GM21717 (cell line): ENCODE results near the gene KLK6.
"Not testable (repeated sequence)": the region's sequence is repeated elsewhere in the genome, so short reads cannot be mapped to it uniquely, and the experiment has no call there.

Source experiments
- ATAC-seq: cut with Tn5 transposase; IDR thresholded peaks from one replicate; pipeline ENCODE4 v1.9.1; 2021; ENCODE audit warnings: mild to moderate bottlenecking, moderate library complexity; ENCODE audit not compliant: unreplicated experiment

The KLK6 gene

DNA sequence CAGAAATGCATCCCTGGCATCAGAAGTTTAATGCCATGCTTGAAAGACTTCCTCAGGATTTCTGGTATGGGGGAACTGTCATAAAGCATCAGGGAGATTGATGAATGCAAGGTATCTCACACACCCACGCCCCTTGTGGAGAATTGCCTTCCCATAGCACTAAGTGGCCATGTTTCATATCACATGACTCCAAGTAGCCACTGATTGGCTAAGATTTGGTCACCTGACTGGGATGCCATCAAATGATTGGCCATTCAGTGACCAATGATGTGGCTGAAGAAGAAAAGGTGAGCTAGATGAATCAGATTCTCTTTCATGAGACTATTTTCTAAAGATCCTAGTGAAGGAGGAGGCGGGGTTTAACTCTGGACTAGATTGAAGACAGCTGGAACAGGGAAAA lies 24.7 kb upstream of the KLK6 start:
- ATAC-seq: no peak

DNA sequence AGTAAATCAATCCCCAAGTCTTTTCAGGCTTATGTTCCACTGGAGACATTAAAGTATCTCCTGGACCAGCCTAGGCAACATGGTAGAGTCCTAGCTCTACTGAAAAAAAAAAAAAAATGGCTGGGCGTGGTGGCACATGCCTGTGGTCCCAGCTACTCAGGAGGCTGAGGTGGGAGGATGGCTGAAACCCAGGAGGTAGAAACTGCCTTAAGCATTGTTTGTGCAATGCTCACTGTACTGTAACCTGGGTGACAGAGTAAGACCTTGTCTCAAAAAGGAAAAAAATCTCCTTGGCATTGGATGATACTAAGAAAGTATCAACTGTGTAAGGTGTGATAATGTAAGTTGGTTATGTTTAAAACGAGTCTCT lies 23.3 kb upstream of the KLK6 start:
- no peak for ATAC-seq

GRCh38 chr19:50984416-50984815 lies 15.0 kb upstream of the KLK6 start:
- ATAC-seq: not testable (repeated sequence)

DNA sequence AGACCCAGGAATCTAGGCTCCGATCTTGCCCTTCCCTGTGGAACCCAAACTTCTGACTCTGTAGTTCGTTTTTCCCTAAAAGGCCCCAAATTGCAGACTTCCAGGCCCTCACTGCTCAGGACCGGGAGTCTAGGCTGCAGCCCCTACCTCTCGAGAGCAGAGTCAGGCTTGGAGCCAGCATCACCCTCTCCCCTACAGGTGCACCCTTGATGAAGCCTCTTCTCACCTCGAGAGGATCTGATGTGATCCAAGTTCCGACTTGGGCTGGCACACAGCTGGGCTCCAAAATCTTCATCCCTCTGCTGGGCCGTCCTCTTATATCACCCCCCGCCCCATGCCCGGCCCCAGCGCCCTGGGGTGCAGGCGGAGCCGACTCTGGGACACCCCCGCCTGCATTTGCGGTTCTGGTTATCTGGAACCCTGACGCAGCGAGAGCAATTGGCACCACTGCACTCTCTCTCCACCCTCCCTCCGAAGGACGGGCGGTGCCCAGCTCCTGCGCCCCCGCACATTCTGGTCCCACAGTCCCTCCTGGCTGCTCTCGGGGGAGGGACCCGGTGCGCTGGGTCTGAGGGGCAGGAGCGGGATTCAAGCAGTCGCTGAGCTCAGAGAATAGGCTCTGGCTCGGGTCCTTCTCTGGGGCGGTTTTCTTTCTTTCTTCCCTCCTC lies 14.4 kb upstream of the KLK6 start, which contains the start of gene KLK7:
Gene KLK7, minus strand, starts transcription at position 293 of the 668 bp plus-strand sequence. CDS start 1,518 bp downstream, outside the sequence.
- no peak for ATAC-seq

- ATAC-seq: no peak
These were observed 12.8 kb upstream of the KLK6 start for GRCh38 chr19:50982186-50982585.

- no peak for ATAC-seq
These were observed 12.3 kb upstream of the KLK6 start for GRCh38 chr19:50981587-50982146.

DNA sequence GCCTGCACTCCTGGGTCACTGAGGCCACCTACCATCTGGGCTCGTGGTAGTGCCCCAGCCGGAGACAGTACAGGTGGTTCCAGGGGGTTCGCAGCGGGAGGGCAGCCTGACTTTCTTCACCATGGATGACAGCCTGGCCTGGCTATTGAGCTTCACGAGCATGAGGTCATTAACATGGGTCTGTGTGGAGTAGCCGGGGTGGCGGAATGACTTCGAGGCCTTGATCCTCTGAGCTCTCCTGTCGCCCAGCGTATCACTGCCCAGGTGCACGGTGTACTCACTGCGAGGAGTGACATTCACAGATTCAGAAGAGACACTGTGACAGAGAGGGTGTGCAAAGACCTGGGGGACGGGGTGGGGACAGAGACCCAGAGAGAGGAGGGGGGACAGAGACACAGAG lies 10.8 kb upstream of the KLK6 start:
- ATAC-seq: no peak

- ATAC-seq: no peak
These were observed 10.4 kb upstream of the KLK6 start for GRCh38 chr19:50979758-50980157.

DNA sequence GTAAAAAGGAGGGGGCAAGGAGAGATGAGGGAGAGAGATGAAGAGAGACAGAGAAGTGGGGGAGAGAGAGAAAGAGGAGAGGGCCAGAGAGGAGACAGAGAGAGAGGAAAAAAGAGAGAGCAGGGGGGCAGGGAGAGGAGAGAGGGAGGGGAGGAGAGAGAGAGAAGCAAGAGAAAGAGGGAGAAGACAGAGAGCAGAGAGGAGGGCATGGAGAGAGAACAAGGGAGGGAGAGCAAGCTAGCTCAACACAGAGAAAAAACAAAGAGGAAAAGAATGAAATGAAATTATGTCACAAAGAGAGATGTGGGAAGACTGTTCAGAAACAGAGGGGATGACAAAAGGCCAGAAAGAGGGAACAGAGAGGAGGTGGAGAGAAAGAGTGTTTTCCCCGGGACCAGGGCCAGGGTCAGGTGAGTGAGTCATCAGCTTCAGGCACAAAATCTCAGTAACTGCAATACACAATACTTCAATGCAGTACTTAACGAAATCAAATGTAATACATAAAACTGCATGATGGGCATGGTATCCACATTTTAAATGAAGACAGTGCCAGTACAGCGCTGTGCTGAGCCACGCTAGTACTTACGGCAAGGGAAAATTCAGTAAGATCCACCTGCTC lies 9.5 kb upstream of the KLK6 start:
- no peak for ATAC-seq

GRCh38 chr19:50977626-50978025 lies 8.2 kb upstream of the KLK6 start:
- ATAC-seq: no peak

DNA sequence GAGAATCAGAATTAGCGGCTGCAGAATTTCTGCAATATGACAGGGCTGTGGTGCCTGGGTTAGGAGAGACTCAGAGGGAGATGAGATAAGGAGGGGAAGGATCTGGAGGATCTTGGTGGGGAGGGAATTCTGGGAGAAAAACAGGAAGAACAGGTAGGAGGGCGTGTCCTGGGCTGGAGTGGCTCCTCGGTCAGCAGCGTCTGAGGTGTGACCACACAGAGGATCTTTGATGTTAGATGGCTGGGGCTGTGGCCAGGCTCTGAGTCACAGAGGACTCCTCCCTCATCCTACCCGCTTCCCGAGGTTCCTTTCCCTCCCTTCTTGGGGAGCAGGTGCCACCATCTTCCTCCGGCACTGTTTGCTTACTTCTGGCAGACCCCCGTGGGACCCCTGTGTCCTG lies 6.4 kb upstream of the KLK6 start:
- ATAC-seq: no peak

DNA sequence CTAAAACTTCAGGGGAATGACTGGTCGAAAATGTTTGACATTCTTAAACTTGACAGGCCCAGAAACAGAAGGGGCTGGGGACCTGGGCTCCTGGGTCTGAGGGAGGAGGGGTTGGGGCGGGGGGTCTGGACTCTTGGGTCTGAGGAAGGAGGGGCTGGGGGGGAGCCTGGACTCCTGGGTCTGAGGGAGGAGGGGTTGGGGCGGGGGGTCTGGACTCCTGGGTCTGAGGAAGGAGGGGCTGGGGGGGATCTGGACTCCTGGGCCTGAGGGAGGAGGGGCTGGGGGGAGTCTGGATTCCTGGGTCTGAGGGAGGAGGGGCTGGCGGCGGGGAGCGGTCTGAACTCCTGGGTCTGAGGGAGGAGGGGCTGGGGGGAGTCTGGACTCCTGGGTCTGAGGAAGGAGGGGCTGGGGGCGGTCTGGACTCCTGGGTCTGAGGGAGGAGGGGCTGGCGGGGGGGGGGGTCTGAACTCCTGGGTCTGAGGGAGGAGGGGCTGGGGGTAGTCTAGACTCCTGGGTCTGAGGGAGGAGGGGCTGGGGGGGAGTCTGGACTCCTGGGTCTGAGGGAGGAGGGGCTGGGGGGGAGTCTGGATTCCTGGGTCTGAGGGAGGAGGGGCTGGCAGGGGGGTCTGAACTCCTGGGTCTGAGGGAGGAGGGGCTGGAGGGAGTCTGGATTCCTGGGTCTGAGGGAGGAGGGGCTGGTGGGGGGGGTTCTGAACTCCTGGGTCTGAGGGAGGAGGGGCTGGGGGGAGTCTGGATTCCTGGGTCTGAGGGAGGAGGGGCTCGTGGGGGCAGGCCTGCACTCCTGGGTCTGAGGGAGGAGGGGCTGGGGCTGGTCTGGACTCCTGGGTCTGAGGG lies 5.5 kb upstream of the KLK6 start:
- no peak for ATAC-seq

DNA sequence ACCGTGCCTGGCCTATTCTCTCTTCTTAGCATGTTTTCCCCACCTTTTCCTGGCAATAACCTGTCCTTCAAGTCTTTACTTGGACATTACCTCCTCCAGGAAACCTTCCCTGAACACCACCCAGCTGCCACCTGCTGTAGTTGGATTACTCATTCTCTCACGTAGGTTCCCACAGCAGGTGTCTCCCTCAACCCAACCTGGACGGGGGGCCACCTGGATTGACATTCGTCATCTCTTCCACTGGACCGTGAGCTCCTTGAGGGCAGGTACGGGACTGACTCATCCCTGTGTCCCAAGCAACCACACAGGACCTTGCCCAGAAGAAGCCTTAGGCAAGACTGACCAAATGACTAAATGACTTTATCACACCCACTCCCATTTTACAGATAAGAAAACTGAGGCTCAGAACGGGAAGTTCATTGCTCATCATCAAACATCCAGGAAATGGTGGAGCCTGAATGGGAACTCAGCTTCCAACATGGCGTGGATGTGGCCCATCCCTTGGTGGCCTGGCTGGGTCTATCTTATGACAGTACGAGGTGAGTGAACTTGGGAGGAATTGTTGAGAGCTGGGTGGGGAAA lies 3.5 kb upstream of the KLK6 start:
- no peak for ATAC-seq

- ATAC-seq: not testable (repeated sequence)
These were observed 419 bp upstream of the KLK6 start for GRCh38 chr19:50969810-50970209.

GRCh38 chr19:50968716-50969412 lies 527 bp downstream of the KLK6 start:
- ATAC-seq: no peak

DNA sequence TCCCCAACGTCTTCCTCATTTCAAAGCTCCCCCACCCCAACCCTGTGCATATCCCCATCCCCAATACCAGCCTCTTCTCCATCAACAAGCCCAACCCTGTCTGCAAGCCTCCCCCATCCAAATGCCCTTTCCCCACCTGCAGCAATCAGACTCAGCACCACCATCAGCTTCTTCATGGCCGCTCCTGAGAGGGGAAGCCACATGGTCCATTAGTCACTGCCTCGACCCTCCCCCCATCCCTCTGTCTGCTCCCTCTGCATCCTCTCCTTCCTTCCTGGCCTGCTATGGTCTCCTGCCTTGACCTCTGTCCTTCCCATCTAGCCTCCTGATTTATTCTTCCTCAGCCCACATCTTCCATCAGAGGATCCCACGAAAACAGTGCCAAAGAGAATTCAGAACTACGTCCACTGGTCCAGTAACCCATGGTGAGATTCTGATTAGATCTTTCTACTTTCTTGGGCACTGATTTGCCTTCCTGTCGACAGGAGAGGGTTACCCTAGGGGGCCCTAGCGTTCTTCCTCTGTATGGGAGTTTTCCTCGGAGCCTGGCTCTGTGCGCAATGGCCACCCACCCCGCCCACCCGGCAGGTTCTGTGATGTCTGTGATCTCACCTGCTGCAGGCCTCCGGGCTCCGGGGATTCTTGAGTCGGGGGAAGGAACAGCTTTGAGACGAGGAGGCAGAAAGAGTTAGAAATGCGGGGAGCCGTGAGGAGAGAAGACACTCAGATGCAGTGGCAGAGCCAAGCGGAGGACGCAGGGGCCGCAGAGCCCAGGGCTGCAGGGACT lies 1.3 kb downstream of the KLK6 start:
- ATAC-seq: no peak

DNA sequence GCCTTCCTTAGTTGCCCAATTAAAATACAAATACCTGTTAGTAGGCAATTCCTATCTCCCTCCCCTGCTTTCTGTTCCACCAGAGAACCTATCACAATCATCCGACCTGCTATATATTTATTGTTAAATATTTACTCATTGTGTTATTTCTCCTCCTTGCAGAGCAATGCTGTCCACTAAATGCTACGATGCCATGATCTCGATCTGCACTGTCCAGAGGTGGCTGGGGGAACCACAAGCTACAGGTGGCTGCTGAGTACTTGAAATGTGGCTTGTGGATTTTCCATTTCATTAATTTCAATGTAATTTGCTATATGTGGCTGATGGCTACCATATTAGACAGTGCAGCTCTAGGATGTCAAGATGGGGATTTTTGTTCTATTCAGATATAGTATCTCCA lies 5.1 kb downstream of the KLK6 start:
- no peak for ATAC-seq

DNA sequence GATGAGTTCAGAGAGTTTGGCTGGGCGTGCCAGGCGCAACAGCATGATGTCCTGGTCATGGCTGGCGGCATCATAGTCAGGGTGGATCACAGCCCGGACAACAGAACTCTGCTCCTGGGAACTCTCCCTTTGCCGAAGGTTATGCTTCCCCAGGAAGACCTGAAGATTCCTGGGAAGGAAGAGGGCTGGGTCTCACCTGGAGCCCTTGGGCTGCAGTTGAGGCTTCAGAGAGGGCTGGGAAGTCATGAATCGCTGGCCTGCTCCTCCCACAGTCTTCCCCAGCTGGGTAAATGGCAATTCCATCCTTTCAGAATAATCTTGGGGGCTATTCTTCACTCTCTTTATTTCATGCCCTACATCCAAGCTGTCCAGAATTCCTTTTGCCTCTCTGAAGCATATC lies 6.0 kb downstream of the KLK6 start:
- ATAC-seq: no peak

DNA sequence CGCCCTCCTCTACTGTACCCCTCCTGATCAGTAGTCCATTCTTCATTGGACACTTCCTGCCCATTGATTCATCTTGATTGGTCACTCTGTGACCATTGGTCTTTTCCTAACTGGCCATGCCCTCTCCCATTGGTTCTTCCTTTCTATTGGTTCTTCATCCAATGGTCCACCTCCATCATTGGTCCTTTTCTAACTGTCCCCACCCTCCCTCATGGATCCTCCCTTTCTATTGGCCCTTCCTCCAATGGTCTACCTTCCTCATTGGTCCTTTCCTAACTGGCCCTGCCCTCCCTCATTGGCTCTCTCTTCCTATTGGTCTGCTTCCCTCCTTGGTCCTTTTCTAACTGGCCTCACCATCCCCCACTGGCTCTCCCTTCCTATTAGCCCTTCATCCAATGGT lies 7.1 kb downstream of the KLK6 start:
- ATAC-seq: no peak
